Fibroblast of lung (primary cell): ENCODE results near the gene CD200R1L.

Experiments used
- CTCF ChIP-seq, 2 donors: IDR thresholded peaks in 1 of 2; conservative IDR thresholded peaks in 1 of 2; 1 replicate in 1 of 2; 2 replicates in 1 of 2; pipeline ENCODE4 v1.5.1; 2011 to 2012; ENCODE audit warnings: low read length in 2 of 2, control low read depth in 1 of 2, inconsistent platforms in 1 of 2, low read depth in 1 of 2, mild to moderate bottlenecking in 1 of 2
- EZH2 ChIP-seq: IDR thresholded peaks from 2 replicates; pipeline ENCODE4 v1.5.1; 2012; ENCODE audit warnings: low read length, control low read depth, mild to moderate bottlenecking; ENCODE audit errors: missing control alignments

- TF ChIP-seq CTCF (conservative IDR thresholded peaks at IDR 0.05 in 1 of 2, IDR thresholded peaks at IDR 0.05 in 1 of 2; ENCODE audit: low read depth in 1 of 2, low read length in 2 of 2) = no peak
- no peak for TF ChIP-seq EZH2
Measured at GRCh38 chr3:112794622-112795172, 52.0 kb downstream of the CD200R1L start.
